ENCODE results near the gene ARHGAP6. TPM values are rescaled to one million over a fixed set of nuclear protein-coding genes. Genes with fewer than 3 reads are reported as not detected.
A peak's percentile ranks its signal among the peaks of the same experiment; 100 is the strongest.

Gene ARHGAP6
- total and polyA plus RNA-seq, 9 of the 15 experiments (the other 6 are each of a cell fraction or from before 2014, with no cell fraction given) = 12.5 to 63.6 (median 41.8) TPM

DNA sequence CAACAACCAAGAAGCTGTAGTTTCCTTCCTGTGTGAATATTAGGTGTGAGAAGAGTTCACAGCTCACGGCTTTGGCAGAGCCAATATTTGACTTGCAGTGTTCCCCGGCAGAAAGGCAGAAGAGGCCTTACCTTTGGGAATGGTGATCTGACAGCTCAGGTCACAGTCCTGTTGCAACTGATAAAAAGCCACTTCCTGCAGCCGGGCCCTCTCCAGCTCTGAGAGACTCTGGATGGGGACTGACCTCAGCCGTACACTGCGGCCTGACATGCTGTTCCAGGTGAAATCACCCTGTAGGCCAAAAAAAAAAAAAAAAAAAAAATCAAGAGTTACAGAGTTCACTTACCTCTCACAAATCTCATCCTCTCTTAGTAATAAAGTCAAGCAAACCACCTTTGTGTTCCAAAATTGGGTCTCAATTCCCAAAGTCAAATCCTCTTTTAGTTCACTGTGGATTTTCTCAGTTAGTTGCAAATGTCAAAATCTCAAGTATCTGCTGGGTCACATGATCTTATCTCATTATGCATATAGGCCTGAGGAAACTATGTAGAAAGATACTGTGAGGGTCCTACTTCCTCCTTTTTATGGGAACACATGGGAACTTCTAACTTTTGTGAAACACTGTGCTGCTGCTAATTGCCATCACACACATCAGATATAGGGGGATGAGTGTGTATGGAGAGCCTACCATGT, 411.2 kb downstream of the ARHGAP6 start:
- H3K4me2 ChIP-seq (ENCODE audit: insufficient read depth, low read length) = peak overlapping the region; percentile 65
- DNase-seq (ENCODE audit: extremely low read depth in 1 of 4, low spot score in 3 of 4) (peak; percentile 30 to 87 (median 56)), FAIRE-seq (peak; percentile 92), ATAC-seq (peak; percentile 97)
- H3K9me1 ChIP-seq (ENCODE audit: control insufficient read depth, insufficient read depth, low read length) = no peaks in the 10 kb centered on the region
- 0% methylated on average over 5 of the region's 5 CpGs for WGBS (ENCODE audit: insufficient coverage, low coverage, missing lambda C conversion rate)
- peaks cover 53% of the 10 kb centered on the region for H3K79me2 ChIP-seq (ENCODE audit: control insufficient read depth, insufficient read depth, low read length)
- peak overlapping the region; percentile 85 for H3K27ac ChIP-seq (ENCODE audit: extremely low read depth, low read depth, low read length)
- H3K4me1 ChIP-seq (replicated peaks in 1 of 2; ENCODE audit: control insufficient read depth in 2 of 2, insufficient read depth in 2 of 2, low read length in 2 of 2) = peaks cover 3 to 42% of the 10 kb centered on the region in 2 experiments; a peak in 3 of 5 replicates
- no TSS peak for BruUV-seq (replicated peaks)
- H3K36me3 ChIP-seq (ENCODE audit: control insufficient read depth, insufficient read depth, low read length) = peaks cover 41% of the 10 kb centered on the region
- H4K20me1 ChIP-seq (replicated peaks; ENCODE audit: control insufficient read depth, insufficient read depth, low read length) = no peaks in the 10 kb centered on the region
- ChIA-PET CTCF (ENCODE audit: low intra/inter-chr PET ratio) (no interaction called here), POLR2A (interaction anchor here (1.1 to 2.4 kb wide), 4 partner anchors 11 to 16 kb away, joined by 3 to 10 read pairs (median 4); no protein-coding TSS in a partner anchor)
- H3K9ac ChIP-seq (ENCODE audit: insufficient read depth in 1 of 2, low read depth in 2 of 2, low read length in 2 of 2) = peak overlapping the region in 1 of 2 experiments; percentile 65; a peak in 2 of 4 replicates
- intact Hi-C loops (cut with micrococcal nuclease) = loop anchor here (2.0 kb wide), 1 partner anchor 120 kb away; no protein-coding TSS in a partner anchor
- H3K4me3 ChIP-seq = no peak overlapping the region
- peak overlapping the region; percentile 58; the same call in 1 of the 2 replicates for H2AFZ ChIP-seq (ENCODE audit: low read depth, low read length)
- H3K27me3 ChIP-seq (ENCODE audit: control insufficient read depth in 2 of 2, insufficient read depth in 2 of 2, low read length in 2 of 2) = no peaks in the 10 kb centered on the region
- in situ Hi-C loops (cut with MboI) = no loop called here
- H3K9me3 ChIP-seq (replicated peaks; ENCODE audit: control insufficient read depth, insufficient read depth, low read depth, low read length) = no peaks in the 10 kb centered on the region
- TF ChIP-seq AFF4 (CRISPR knock-in tag; IDR thresholded peaks at IDR 0.05) (no peak), PRDM10 (IDR thresholded peaks at IDR 0.05; ENCODE audit: partially characterized antibody) (no peak), ARNT (IDR thresholded peaks at IDR 0.05) (peak in 1 of 2 experiments; percentile 28; a peak in 1 of 4 replicates), RBBP5 (IDR thresholded peaks at IDR 0.05; ENCODE audit: borderline replicate concordance, insufficient read depth, low read length, poor library complexity, severe bottlenecking) (peak; percentile 41), TAL1 (IDR thresholded peaks at IDR 0.05) (peak; percentile 62), ATF7 (IDR thresholded peaks at IDR 0.05) (peak; percentile 55; the same call in 1 of the 2 replicates), CBFB (CRISPR knock-in tag; IDR thresholded peaks at IDR 0.05) (no peak), SMAD4 (CRISPR knock-in tag; conservative IDR thresholded peaks at IDR 0.05) (0 out of 2 replicates have a peak, but pooled peaks have one; percentile 41), ZNF778 (CRISPR knock-in tag; IDR thresholded peaks at IDR 0.05) (no peak), NR2C2 (CRISPR knock-in tag; IDR thresholded peaks at IDR 0.05) (no peak), NR2C2 (tag; IDR thresholded peaks at IDR 0.05) (peak; percentile 89), ZNF175 (CRISPR knock-in tag; IDR thresholded peaks at IDR 0.05; ENCODE audit: low read depth) (0 out of 2 replicates have a peak, but pooled peaks have one; percentile 21), NCOR1 (IDR thresholded peaks at IDR 0.05) (peak; percentile 43; the same call in 1 of the 2 replicates), MCM5 (IDR thresholded peaks at IDR 0.05; ENCODE audit: low read depth) (no peak), EP400 (IDR thresholded peaks at IDR 0.05) (peak; percentile 55; the same call in 1 of the 2 replicates)
